IPS DF 6.9 (cell line): ENCODE measurements around the gene NTS.

Source experiments
- DNase-seq: peaks from one replicate; pipeline ENCODE4 v3.0.0-alpha.2; 2013; ENCODE audit warnings: low read depth, low spot score
- H3K27ac ChIP-seq: one replicate; pipeline ENCODE4 v1.5.1; 2013; ENCODE audit warnings: low read length, control low read depth
- H3K27me3 ChIP-seq: 2 replicates; pipeline ENCODE4 v1.6.1; 2013; ENCODE audit warnings: mild to moderate bottlenecking, low read length; ENCODE audit not compliant: control insufficient read depth, insufficient read depth
- H3K36me3 ChIP-seq: 2 replicates; pipeline ENCODE4 v1.6.1; 2013; ENCODE audit warnings: low read length; ENCODE audit not compliant: control insufficient read depth, insufficient read depth
- H3K4me1 ChIP-seq: 2 replicates; pipeline ENCODE4 v1.6.1; 2013; ENCODE audit warnings: low read length; ENCODE audit not compliant: control insufficient read depth, insufficient read depth
- H3K4me3 ChIP-seq: 2 replicates; pipeline ENCODE4 v1.5.1; 2013; ENCODE audit warnings: mild to moderate bottlenecking, low read length
- H3K9me3 ChIP-seq: 2 replicates; pipeline ENCODE4 v1.6.1; 2013; ENCODE audit warnings: low read length, inconsistent platforms; ENCODE audit not compliant: control insufficient read depth, insufficient read depth
- WGBS: extraction: QIAGEN DNeasy Blood & Tissue Kit; methylation state at CpG from one replicate; pipeline ENCODE4 v1.1.7; 2013; ENCODE audit warnings: mixed read lengths, missing lambda C conversion rate; ENCODE audit not compliant: insufficient read length, insufficient coverage; 5-methylcytosine and 5-hydroxymethylcytosine counted together

Gene NTS, protein sequence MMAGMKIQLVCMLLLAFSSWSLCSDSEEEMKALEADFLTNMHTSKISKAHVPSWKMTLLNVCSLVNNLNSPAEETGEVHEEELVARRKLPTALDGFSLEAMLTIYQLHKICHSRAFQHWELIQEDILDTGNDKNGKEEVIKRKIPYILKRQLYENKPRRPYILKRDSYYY

DNA sequence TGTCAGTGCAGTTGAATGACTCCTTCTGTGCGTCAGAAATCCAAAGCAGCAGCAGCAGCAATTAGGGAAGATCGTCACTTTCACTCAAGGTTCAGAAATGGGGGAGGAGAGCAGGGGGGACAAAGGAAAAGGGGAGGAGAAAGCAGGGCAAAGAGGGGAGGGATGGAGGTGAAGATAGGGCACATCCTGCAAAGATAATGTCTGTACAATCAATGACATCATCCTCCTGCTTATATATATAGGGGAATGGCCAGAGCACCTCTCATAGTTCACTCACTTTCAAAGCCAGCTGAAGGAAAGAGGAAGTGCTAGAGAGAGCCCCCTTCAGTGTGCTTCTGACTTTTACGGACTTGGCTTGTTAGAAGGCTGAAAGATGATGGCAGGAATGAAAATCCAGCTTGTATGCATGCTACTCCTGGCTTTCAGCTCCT lies at the start of gene NTS:
Gene NTS (plus strand): TSS at position 265 of the 431 bp plus-strand sequence. CDS start 109 bp downstream, at position 374.
- no peak within 1 kb of the TSS for H3K4me3 ChIP-seq

DNA sequence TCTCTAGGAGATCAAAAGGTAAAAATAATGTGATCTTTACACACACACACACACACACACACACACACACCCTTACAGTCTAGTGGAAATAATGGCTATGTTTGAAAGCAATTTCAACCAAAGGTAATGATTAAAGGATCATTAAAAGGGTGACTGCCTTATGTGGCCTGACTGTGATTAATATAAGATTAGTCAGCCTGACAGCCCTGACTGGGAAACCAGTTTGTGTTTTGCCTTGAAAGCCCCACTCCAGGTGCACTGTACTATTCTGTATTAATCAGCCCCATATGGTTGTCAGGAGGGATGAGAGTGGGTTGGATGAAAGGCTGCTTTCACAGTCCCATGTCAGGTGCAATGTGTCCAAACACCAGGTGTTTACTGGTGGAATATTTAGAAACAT lies 48.3 kb upstream of the NTS start:
- Histone ChIP-seq H3K27me3 (no peaks in the 10 kb centered on the region), H3K36me3 (no peaks in the 10 kb centered on the region), H3K4me1 (no peaks in the 10 kb centered on the region)

More for the DNA sequence above, at the start of gene NTS:
- Histone ChIP-seq H3K27me3 (no peaks in the 10 kb centered on the region), H3K9me3 (no peaks in the 10 kb centered on the region), H3K4me1 (no peaks in the 10 kb centered on the region), H3K27ac (no peak within 1 kb of the TSS), H3K36me3 (no peaks in the 10 kb centered on the region)
- WGBS = no CpG with 5 or more reads among the region's 3 CpGs
- no peak for DNase-seq

DNA sequence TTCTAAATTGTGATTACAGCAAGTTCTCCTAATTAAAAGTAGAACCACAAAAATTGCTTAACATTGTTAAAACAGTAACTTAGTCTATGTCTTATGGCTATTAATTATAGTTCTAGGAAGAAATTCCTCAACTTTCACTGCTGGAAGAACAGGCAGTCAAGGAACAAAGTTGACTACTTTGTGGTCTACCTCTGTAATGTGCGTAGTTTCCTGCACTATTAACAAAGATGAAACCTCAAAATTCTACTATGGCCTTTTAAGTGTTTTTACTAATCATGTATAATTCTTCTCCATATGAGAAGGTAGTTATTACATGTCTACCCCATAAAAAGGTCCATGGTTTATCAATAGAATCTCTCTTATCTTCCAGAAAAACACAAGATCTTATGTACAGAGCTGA lies 45.5 kb upstream of the NTS start:
- Histone ChIP-seq H3K27ac (no peak overlapping the region), H3K27me3 (no peaks in the 10 kb centered on the region), H3K4me3 (no peak overlapping the region), H3K9me3 (no peaks in the 10 kb centered on the region), H3K36me3 (no peaks in the 10 kb centered on the region), H3K4me1 (no peaks in the 10 kb centered on the region)
- no peak for DNase-seq
- WGBS = no CpG with 5 or more reads among the region's 1 CpG

More for the DNA sequence above, 48.3 kb upstream of the NTS start:
- no peak for DNase-seq
- no peak overlapping the region for H3K27ac ChIP-seq
- no peaks in the 10 kb centered on the region for H3K9me3 ChIP-seq
- no peak overlapping the region for H3K4me3 ChIP-seq

DNA sequence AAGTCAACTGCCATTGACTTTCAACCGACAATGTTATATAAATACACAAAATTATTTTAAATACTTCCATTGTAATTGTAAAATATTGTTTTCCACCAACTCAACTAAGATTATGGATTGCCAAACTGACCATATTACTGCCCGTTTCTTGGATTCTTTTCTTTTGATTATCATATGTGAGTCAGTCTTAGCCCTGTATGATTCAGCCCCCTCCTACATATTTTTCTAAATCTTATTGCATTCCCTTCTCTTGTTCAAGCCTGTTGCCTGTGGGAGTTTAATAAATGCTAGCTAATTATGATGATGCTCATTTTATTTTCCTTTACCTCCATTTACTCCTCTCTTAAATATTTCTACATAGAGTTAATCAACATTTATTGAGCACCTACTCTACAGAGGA lies 44.7 kb upstream of the NTS start:
- Histone ChIP-seq H3K9me3 (no peaks in the 10 kb centered on the region), H3K4me3 (no peak overlapping the region), H3K27me3 (no peaks in the 10 kb centered on the region), H3K36me3 (no peaks in the 10 kb centered on the region), H3K27ac (no peak overlapping the region), H3K4me1 (no peaks in the 10 kb centered on the region)
- no peak for DNase-seq
- no CpG with 5 or more reads among the region's 2 CpGs for WGBS

DNA sequence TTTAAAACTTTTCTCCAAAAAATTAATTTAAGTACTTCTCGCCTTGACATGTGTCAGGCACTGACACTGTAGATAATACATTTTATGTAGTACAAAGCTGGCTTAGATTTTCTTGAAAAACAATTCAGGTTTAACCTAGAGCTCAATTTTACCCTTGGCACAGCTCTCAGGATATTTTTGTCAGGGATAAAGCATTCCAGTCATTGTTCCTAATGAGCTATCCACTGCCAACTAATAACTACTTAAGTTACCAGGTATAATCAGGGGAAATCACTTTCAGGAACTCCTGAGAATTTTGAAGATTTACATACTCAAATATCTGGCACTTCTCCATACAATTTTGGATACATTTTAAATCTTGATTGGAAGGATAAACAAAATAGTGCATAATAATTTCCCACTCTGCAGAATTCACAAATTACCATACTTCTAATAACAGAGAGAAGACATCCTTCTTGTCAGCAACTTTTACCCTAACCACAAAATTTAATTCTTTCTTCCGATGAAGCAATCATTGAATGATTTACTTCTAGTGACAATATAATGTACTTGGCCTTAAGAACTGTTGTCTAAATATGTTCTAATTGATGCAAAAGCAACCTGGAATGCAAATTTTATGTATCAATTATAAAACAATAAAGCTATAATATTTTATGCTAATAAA lies 42.6 kb upstream of the NTS start:
- Histone ChIP-seq H3K9me3 (no peaks in the 10 kb centered on the region), H3K4me3 (no peak overlapping the region), H3K27ac (no peak overlapping the region), H3K36me3 (no peaks in the 10 kb centered on the region), H3K4me1 (peaks cover 1% of the 10 kb centered on the region; the same call in 1 of the 2 replicates), H3K27me3 (no peaks in the 10 kb centered on the region)
- DNase-seq = no peak
- no CpG with 5 or more reads among the region's 2 CpGs for WGBS

DNA sequence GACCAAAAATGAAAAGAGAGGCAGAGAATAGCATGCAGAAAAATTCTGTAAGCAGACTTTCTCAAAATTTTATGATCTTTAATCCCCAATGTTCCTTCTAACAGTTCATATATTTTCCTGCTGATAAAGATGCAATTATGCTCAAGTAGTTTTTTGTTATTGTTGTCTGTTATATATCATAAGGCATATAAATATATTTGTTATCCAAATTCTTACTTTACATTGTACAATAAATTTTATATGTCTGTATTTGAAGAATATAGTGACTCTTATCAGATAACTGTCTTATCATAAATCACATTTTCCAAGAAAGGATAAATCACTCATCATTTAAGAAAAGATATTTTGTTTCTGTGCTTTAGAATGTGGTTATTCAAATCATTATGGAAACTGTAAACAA lies 40.5 kb upstream of the NTS start:
- Histone ChIP-seq H3K9me3 (no peaks in the 10 kb centered on the region), H3K4me3 (no peak overlapping the region), H3K27me3 (no peaks in the 10 kb centered on the region), H3K27ac (no peak overlapping the region), H3K4me1 (peaks cover 2% of the 10 kb centered on the region; the same call in 1 of the 2 replicates), H3K36me3 (no peaks in the 10 kb centered on the region)
- DNase-seq = no peak

DNA sequence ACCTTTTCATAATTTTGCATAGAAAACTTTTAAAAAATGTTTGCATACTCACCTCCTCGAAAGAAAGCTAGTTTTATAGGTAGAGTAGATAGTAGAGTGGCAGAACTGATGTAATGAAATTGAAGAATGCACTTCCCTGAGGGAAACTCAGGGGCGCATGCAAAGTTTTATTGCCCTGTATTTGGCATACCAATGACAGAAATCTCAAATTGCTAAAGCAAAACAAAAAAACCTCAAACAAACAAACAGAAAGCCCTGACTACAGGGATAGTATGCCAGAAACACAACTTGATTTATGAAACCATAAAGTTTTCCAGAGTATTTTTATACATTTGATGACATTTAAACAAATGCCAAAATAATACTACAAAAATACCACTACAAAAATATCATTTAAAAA lies 39.7 kb upstream of the NTS start:
- H3K27me3 ChIP-seq = no peaks in the 10 kb centered on the region
- no peaks in the 10 kb centered on the region for H3K9me3 ChIP-seq
- no peak for DNase-seq
- H3K27ac ChIP-seq = no peak overlapping the region
- H3K36me3 ChIP-seq = no peaks in the 10 kb centered on the region
- WGBS = no CpG with 5 or more reads among the region's 2 CpGs
- H3K4me1 ChIP-seq = peaks cover 2% of the 10 kb centered on the region; the same call in 1 of the 2 replicates
- H3K4me3 ChIP-seq = no peak overlapping the region

DNA sequence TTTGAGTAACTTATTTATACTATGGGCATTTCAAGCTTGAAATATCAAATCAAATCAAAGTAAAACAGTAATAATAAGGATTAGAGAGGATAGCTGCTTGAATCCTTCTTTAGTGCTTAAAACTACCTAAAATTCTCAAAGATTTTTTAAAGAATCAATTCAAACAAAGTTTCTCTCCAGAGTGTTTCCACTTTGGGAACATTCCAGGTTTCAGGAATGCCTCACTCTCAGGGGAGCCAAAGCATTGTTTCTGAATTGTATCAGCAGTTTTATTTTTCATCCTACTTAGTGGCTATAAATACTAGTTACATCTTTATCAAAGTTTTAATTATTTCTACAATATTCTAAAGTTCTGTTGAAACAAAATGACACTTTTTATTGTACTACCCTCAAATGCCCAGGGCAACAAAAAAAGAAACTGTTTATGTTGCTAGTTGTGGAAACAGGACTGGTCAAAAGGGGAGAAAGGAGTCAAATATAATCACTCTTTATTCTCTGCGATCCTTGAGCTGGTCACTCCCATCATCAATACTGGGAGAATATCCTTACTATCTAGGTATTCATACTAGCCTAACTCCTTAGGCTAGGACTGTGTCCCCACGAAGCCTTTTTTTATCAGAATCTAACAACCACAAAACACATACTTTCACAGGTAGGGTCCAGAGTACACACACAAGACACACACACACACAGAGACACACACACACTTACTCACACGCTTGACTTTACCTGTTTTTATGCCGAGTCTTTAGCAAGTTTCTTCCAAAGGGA lies 38.5 kb upstream of the NTS start:
- WGBS = no CpG with 5 or more reads among the region's 4 CpGs
- DNase-seq = no peak
- Histone ChIP-seq H3K27me3 (no peaks in the 10 kb centered on the region), H3K4me3 (no peak overlapping the region), H3K4me1 (peaks cover 2% of the 10 kb centered on the region; the same call in 1 of the 2 replicates), H3K9me3 (no peaks in the 10 kb centered on the region), H3K27ac (no peak overlapping the region), H3K36me3 (no peaks in the 10 kb centered on the region)

DNA sequence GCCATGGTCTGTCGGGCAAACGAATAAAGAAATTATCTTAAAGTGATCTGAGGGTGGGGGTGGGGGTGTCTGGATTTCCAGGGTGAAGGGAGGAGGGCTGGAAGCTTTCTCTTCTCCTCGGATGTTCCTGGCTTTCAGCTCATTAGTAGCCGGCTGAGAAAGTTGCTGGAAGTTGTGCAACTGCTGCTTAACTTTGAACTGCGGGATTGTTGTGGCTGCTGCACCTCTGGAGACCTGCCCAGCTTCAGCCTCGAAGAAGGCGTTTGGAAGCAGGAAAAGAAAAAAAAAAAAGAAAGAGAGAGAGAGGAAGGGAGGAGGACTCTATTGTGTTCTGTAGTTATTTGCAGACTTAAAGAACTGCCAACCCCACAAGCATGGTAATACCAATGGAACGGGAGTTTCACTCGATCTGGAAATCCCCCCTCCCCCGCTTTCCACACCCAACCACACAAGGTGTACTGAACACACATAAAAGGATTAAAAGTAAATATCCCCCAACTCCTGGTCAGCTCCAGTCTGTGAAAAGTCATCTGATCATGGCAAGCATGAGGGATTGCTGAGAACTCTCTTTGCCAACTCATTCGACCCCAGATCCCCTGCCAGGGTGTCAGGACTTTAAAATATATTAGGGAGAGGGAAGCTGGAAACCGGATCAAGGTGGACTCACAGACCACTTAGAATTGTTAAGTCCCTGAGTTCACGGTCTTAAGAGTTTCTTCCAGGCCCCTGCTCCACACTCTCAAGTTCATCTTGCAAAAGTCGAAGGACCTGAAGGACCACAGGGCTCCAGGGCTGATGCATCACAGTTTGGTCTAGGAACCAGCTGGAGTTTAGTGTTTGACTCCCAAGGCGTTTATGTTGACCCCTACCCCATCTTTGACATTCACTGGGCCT lies 37.7 kb upstream of the NTS start, which contains the start of gene RASSF9:
Gene RASSF9 (minus strand): TSS at position 213 of the 894 bp plus-strand sequence. CDS start 208 bp downstream, at position 5.
- no peaks in the 10 kb centered on the region for H3K27me3 ChIP-seq
- no peak for DNase-seq
- peaks cover 2% of the 10 kb centered on the region; the same call in 1 of the 2 replicates for H3K4me1 ChIP-seq
- no peak within 1 kb of the TSS for H3K27ac ChIP-seq
- H3K9me3 ChIP-seq = no peaks in the 10 kb centered on the region
- H3K4me3 ChIP-seq = no peak within 1 kb of the TSS
- H3K36me3 ChIP-seq = no peaks in the 10 kb centered on the region
- no CpG with 5 or more reads among the region's 15 CpGs for WGBS
